RCC 7860 (cell line): ENCODE measurements around the gene SMC1B.
"Not testable (repeated sequence)": the region's sequence is repeated elsewhere in the genome, so short reads cannot be mapped to it uniquely, and the experiment has no call there.

ENCODE experiments used
- DNase-seq: peaks from one replicate; pipeline ENCODE4 v3.0.0-alpha.2; 2015; ENCODE audit warnings: low spot score
- FAIRE-seq: peaks from 2 replicates; lab custom pipeline; 2012; peaks lifted over from hg19 to GRCh38; lab: Jason Lieb, UNC

Gene SMC1B

DNA sequence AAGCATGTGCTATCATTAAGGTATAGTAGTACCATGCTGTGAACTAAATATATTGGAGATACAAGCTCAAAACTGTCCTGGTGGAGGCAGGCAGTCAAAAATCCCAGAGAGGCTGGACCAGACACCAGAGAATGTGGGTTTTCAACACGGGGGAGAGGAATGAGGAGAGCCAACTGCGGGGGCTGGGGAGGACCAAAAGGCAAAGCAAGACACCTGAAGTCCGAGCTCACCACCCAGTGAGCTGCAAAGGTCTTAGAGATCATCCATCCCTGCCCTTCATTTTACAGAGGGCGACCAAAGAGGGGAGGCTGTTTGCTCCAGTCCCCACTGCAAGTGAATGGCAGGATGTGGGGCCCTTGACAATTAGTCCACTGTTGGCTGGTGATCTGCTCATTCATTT lies 10.1 kb upstream of the SMC1B start:
- no peak for DNase-seq
- no peak for FAIRE-seq

DNA sequence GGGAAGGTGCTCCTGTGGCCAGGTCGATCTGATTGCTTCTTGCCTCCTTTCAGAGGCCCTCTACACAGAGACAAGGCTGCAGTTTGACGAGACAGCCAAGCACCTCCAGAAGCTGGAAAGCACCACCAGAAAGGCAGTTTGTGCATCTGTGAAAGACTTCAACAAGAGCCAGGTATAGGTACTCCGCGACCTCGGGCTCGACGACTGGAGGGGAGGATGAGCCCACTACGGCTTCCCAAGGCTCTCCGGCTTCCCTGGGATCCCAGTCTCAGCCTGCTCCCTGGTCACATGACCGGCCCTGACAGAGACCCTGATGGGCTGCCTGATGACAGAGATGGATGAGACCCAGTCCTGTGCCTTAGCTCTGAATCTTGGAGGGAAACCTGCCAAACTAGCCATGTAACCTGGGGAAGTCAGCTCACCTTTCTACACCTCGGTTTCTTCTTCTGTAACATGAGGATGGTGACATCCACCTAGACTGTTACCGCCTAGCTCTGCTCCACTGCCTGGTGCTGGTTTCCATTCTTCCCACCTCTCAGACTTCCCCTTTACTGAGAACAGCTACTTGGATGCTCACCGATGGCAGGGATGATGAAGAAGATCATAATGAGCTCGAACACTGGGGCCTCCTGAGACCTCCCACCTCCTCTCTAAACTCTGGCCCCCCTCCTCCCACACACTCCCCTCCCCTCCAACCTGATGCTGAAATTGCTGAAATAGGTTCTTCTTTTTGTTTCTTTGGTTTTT lies 9.0 kb upstream of the SMC1B start:
- FAIRE-seq, result no peak
- no peak for DNase-seq

DNA sequence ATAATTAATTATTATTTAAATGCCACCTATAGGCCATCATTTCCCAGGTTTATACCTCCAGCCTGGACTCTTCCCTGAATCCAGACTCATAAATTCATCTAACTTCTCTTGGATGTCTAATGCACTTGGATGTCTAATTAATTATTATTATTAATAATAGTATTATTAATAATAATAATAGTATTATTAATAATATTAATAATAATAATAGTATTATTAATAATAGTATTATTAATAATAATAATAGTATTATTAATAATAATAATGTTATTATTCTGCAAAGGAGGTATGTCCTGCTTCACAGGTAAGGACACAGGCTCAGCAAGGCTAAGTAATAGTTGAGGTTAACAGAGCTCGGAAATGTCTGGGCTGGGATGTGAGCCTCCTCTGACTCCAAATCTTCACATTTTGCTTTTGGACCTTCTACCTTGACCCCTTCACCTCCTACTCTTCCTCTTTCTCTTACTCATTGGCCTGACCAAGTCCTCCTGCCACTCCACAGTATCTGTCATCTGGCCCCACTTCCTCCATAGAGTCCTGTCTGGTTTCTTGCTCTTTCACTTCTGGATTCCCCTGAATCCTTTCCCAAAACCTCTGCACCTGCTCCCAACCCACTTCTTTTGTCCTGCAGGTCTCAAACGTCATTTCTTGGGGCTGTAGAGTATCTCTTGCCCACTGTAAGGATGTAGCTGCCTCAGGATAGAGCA lies 8.1 kb upstream of the SMC1B start:
- DNase-seq (no peak), FAIRE-seq (no peak)

DNA sequence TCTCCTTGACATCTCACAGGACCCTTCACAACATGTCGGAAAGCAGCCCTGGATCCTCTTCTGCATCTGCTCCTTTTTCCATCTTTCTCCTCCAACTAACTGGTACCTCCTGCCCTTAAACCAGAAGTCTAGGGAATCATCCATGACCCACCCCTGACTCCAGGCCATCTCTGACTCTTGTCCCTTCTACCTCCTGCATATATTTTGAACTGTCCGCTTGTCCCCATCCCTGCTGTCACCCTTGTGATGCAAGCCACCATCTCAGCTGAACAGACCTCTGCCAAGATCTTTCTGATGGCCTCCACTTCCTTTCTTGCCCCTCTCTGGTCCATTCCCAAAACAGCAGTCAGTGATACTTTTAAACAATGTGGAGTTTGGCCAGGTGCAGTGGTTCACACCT lies 7.1 kb upstream of the SMC1B start:
- DNase-seq, result no peak
- no peak for FAIRE-seq

DNA sequence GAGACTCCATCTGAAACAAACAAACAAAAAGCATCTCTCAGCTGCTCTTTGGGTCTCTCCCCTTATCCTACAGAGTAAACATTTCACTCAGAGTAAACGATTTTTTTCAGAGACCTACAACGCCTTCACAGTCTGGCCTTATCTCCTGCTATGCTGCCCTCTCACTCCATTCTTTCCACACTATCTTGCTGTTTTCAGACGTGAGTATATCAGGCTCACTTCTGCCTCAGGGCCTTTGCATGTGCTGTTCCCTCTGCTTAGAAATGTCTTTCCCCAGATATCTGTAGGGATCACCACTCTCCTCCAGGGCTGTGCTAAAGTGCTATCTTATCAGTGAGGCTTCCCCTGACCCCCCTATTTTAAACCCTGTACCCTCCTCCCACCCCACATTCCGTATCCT lies 6.6 kb upstream of the SMC1B start:
- FAIRE-seq, result no peak
- DNase-seq, result no peak

DNA sequence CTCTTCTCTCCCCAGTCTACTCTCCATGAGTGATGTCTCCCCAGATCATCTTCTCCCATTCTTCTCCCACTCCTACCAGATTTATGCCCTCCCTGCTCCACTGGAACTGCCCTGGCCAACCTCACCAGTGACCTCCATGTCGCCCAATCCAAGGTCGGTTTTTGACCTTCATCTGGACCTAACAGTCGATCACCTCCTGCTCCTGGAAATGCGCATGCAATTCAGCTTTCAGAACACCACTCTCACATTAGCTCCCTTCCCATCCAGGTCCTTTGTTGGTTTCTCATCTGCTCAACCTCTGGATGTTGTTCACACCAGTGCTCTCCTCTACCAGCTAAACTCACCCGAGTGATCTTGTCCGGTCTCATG lies 5.4 kb upstream of the SMC1B start:
- DNase-seq (no peak), FAIRE-seq (no peak)

DNA sequence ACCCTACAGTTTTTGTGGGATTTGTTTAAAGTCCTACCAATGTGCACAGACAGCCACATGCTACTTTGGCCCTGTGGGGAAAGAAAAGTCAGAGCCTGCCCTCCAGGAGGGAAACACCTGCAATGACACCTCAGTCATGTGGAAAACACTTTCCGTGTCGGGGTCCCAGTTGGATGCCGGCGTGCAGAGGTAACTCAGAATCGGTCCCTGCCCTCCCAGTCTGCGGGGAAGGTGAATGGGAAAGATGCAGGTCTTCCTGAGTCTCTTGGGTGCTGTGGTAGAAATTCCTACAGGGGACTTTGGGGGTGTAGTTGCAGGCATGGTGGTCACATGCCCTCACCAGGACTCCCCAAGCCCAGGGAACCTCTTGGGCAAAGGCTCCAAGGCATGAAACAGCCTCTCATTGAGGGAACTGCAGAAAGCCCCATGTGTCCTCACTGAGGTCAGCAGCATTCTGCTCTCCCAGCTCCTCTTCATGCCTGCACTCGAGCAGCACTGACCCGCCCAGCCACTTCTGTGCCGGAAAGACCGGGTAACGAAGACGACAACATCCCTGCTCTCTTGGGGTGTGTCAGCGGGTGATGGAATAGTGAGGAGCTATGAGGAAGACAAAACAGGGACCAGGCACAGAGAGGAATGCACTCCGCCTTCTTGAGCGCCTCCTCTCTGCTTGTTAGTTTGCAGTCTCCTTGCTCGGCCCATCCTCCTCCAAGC lies 4.8 kb upstream of the SMC1B start:
- FAIRE-seq (no peak), DNase-seq (no peak)

DNA sequence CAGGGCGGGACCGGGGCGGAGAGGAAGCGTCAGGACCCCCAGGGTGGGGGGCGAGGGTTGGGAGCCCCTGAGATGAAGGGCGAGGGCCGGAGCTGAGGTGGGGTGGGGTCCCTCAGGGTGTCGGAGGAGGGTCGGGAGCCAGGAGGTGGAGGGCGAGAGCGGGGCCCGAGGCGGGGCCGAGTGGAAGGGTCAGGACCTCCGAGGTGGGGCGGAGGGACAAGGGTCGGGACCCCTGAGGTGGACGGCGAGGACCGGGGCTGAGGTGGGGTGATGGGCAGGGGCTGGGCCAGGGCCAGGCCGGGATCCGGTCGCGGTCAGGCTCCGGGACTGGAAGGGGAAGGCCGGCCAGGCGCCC lies 409 bp downstream of the SMC1B start:
- DNase-seq, result no peak
- no peak for FAIRE-seq

DNA sequence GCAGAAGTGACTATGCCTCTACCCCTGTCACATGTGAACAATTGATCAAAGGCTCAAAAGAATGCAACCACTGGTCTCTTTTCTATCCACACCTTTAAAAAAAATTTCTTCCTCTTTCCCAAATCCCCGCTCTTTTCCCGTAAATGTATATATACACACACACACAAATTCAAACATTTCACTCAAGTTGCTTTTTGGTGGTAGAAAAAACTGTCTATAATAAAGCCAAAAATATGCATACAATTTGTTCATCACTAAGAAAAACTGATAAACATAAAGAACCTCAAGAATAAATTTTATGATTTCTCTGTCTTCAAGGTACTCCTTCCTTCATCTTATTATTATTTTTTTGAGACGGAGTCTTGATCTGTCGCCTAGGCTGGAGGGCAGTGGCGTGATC lies 5.6 kb downstream of the SMC1B start:
- FAIRE-seq, result no peak
- DNase-seq, result no peak

DNA sequence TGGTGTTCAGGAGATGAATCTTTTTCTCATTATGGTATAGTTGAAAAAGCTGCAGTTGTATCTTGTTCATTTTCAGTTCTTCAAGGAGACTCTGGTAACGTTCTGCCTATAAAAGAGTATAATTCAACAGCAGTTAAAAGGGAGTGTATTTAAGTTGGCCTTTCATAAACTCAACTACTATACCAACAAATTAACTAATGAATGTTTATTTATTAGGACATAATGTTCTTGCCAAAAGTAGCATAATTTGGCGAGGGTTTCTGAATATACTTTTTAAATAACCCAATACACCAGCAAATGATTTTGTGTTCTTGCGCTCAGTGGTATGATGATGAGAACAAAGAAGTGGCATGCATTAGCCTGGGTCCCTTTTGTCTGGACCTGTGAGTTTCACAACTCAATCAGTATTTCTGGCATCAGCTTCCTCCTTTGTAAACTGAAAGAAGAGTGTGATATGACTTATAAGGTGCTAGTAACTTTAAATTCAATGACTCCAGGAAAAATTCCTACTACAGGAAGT lies 10.9 kb downstream of the SMC1B start:
- DNase-seq (no peak), FAIRE-seq (no peak)

DNA sequence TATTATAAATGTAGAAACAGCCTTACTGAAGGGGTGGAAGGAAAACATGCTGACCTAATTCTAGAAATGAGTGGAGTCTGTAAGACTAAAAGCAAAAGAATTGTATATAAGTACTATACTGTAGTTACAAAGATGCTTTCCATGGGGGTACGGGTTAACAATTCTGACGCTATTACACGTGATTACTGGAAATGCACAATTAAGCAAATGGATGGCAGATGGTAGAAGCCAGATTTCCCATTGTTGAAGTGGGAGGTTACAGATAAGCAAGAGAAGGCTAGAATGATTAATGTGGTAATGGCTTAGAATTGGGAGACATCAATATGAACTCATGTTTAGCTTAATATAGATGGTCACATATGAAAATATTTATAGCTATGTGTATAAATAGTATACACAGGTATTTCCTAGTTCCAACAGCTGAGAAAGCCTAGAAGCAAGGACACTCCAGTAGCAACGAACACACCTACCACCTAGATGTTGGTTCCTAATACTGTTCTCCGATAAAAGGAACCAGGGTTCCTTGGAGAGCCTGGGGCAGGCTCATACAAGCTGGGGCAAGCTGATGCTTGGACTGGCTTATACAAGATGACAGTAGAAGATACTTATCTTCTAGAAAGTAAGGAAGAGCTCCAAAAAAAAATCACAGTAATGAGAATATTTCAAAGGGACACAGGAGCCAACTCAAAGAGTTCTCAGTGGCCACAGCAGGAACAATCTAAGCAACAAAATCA lies 13.5 kb downstream of the SMC1B start:
- DNase-seq, result no peak
- FAIRE-seq, result no peak

DNA sequence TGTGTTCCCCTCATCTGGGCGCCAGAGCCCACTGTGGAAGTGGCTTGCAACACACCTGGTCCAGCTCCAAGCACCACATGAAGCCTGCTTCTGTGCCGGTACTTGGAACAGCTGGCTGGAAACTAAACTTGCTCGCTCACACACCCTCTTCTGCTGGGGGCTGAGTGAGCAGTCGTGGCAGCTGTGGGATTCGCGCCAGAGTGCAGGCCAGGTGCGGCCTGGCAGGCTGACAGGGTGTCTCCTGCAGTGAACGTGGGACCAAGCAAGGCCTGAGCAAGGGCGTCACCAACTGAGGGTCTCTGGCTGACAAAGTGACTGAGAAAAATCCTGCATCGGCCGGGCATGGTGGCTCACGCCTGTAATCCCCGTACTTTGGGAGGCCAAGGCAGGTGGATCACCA lies 15.2 kb downstream of the SMC1B start:
- no peak for DNase-seq
- no peak for FAIRE-seq

DNA sequence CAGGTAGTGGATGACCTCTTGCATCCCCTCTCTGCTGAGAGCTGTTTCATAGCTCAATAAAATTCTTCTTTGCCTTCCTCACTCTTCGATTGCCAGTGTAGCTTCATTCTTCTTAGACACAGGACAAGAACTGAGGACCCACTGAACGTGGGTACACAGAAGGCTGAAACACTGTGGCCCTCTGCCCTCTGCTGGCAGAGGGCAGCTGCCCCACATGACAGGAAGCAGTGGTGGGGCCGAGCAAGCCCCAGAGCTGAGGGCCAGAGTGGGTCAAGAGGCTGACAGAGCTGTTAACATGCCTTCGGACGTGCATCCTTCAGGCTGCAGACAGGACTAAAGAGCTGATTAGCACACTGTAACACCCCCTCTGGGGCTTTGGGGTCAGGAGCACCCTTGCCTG lies 15.6 kb downstream of the SMC1B start:
- no peak for FAIRE-seq
- DNase-seq, result no peak

DNA sequence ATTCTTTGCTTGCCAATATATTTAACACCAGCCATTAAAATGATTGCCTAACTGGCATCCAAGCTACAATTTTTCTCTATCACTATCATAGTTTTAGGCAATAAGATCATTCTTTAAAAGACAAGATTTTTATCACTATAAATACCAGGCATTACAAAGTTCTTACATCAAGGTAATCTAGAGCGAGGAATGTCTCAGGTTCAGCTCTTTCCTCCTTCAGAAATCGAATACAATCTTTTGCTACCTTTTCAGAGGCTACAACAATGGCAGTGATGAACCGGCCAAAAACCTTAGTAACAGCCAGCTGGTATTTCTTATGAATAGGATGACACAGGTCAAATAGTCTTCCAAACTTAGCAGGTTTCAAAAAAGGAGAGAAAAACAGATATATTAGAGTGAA lies 23.9 kb downstream of the SMC1B start:
- FAIRE-seq (no peak), DNase-seq (no peak)

DNA sequence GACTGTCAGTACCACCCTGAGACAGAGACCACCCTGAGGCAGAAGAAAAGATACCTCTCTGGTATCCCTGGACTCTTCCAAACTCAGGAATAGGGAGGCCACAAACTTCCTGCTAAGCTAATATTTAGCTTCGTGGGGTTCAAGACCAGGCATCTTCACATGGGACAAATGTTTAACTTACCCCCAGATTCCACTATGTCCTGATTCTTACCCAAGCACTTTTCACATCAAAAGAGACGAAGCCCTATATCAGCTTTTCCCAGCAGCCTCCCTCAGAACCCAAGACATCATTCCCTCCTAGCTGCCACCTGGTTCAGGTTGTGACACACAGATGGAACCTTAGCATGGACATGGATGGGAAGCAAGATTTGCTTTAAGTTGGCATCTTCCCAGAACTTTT lies 32.1 kb downstream of the SMC1B start:
- FAIRE-seq (no peak), DNase-seq (no peak)

DNA sequence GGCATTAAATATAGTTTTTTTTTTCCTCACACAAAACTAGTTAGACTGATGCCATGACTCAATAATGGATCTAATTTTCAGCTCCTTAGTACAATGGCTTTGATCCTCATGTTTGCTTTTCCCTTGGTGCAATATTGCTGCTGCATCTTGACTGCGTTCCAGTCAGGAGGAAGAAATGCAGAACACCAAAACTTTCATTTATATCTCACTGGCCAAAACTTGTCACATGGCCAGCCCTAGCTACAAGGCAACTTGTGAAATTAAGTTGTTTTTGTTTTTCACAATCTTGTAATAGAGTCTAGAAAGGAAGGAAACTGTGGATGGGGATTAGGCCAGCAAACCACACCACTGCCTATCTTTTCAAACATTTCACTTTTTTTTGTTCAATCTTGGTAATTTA lies 36.7 kb downstream of the SMC1B start:
- no peak for FAIRE-seq

DNA sequence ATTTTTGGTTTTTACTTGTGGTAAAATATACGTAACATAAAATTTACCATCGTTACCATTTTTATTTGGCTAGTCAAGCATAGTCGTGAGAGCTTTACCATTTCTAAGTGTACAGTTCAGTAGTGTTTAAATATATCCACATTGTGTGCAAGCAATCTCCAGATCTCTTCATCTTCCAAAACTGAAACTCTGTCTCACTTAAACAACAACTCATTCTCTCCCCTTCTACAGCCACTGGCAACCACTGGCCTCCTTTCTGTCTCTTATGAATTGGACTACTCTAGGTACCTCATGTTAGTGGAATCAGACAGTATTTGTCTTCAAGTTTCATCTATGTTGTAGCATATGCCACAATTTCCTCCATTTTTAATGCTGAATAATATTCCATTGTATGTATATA lies 37.4 kb downstream of the SMC1B start:
- DNase-seq (no peak), FAIRE-seq (no peak)

More for the DNA sequence above, 36.7 kb downstream of the SMC1B start:
- no peak for DNase-seq

DNA sequence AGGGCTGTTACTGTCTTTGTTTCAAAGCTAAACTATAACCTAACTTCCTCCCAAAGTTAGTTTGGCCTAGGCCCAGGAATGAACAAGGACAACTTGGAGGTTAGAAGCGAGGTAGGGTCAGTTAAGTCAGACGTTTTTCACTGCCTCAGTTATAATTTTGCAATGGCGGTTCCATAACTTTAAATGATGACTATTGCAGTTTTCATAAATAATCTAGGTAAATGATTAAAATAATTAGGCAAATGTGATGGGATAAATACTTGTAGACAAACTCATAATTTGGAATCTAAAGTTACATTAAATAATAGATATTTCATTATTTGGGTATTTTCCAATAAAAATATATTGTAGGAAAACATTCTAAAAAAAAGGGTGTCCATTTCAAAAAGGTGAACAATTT lies 39.8 kb downstream of the SMC1B start:
- not testable (repeated sequence) for FAIRE-seq, DNase-seq

DNA sequence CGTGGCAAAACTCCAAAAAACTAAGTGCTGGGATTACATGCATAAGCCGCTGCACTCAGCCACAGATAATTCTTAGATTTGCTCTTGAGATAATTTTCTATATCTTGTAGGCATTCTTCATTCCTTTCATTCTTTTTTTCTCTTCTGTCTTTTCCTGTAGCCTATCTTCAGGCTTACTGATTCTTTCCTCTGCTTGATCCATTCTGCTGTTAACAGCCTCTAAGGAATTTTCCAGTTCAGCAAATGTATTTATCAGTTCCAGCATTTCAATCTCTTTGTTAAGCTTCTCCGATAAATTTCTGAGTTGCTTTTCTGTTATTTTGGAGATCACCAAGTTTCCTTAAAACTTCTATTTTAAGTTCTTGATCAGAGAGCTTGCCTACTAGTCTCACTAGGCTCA lies 46.7 kb downstream of the SMC1B start:
- no peak for FAIRE-seq
- no peak for DNase-seq

DNA sequence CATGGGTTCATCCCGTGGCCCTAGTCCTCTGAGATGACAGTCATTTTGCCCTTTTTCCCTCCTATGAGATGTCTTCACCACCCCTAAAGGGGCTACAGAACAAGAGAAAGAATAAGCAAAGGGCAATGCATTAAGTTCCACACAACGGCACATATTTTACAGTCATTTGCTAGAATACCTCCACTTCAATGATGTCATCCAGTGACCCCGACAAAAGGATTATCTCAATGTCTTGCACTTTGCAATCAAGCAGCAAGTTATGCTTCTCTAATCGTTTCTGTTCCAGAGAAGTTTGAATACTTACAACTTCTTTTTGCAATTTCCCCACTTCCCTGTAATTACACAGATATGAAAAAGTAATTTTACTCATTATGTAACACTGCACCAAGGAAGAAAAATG lies 53.8 kb downstream of the SMC1B start:
- DNase-seq (no peak), FAIRE-seq (no peak)

DNA sequence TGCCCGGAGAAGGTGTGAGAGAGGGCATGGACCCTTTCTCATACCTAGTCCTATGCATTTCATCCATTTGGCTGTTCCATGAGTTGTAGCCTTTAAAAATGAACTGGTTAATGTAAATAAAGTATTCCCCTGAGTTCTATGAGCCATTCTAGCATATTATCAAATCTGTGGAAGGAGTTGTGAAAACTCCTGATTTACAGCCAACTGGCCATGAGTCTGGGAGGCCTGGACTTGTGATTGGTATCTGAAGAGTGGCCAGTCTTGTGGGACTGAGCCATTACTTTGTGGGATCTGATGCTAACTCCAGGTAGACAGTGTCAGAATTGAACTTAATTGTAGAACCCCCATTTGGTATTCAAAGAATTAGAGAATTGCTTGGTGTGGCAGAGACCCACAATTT lies 55.3 kb downstream of the SMC1B start:
- no peak for FAIRE-seq
- DNase-seq, result no peak
